ENCODE results near the gene LDLRAD4.
"Not testable (repeated sequence)": the region's sequence is repeated elsewhere in the genome, so short reads cannot be mapped to it uniquely, and the experiment has no call there.

The LDLRAD4 gene

DNA sequence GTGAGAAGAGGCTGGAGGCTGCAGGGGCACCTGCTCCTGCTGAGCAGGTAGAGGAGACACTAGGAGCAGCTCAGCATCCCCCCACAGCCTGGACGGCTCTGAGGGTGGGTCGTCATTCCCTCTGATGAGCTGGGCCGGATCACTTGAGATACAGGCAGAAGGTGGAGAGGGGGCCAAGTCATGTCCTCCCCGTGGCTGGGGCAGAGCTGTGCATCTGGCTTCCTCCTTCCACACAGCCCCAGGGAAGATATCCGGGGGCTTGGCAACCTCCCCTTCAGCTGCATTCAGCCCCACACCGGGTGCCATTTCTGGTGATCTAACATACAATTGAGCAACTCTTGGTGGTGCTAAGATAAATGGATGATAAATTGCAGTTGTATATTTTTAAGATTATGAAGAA lies 236.9 kb downstream of the LDLRAD4 start:
- DNase-seq: no peak

DNA sequence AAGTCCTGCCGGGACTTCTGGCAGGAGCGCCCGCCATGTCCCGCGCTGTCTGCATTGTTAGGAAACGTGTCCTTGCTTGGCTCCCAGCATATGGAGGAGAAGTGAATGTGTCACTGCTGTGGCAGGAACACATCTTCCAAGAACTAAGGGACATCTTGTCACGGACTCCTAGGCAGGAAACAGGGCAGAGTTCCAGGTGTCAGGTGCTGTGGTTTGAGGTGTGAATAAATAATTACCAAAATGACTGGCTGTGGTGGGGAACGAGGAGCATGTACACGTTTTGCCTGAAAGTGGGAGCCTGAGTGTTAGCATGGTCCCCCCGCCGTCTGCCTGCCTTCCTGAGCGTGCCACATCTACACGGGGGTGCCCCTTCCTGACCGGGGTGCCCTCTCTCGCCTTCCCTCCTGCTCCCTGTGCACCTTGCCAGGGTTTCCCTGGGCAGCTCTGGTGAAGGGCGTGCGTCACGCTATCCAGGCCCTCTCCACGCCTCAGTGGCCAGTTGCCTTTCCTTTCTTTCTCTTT lies 237.5 kb downstream of the LDLRAD4 start:
- DNase-seq: no peak

DNA sequence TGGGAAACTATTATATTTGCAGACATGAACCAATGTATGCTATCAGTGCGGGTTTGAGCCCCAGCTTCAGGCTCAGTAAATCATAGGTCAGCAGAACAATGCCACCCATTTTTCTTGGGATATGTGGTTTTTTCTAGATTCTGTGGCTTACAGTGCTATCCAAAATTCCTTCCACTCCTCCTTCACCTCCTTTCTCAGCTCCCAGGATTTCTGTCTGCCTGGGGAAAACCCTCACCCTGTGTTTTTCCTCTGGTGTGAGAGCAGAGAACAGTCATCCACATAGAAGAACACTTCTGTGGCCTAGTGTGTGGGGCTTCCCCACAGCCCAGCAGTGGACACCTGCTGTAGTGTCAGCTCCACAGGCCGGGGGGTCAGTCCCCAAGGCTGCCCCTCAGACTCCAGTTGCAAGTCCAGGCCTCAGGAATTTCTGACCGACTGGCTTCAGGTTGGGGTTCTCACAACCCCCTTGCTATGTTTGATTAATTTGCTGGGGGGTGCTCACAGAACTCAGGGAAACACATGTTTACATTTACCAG lies 238.2 kb downstream of the LDLRAD4 start:
- DNase-seq: no peak

DNA sequence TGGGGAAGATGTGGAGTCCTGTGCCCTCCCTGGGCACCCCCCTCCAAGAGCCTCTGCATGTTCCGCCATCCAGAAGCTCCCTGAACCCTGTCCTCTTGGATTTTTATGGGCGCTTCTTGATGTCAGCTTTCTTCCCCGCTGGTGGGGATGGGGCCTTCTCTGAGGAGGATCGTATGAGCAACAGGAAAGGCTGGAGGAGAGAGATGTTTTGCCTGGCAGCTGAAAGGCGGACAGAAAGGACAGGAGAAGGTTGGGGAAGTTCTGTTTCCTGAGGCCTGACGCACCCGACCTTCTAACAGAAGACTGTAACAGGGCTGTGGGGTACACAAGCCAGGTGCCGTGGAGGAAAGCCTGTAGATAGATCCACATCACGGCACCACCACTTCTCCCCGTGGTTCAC lies 238.8 kb downstream of the LDLRAD4 start:
- no peak for DNase-seq

DNA sequence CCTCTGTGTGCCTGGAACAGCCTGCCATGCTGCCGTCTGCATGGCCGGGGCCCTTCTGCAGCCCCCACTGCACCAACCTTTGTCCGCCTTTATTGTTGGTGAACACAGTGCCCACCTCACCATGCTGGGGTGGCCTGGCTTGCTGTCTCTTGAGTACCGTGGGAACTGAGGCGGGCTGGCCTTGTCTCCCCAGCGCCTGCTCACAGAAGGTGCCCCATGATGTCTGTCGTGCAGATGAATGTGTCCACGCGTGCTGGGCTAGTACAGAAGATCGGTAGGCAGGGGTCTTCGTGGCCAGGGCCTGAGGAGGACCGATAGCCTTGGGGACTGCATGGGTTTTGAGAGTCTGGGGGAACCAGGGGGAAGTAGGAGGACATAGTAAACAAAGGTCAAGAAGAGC lies 242.4 kb downstream of the LDLRAD4 start:
- no peak for DNase-seq

DNA sequence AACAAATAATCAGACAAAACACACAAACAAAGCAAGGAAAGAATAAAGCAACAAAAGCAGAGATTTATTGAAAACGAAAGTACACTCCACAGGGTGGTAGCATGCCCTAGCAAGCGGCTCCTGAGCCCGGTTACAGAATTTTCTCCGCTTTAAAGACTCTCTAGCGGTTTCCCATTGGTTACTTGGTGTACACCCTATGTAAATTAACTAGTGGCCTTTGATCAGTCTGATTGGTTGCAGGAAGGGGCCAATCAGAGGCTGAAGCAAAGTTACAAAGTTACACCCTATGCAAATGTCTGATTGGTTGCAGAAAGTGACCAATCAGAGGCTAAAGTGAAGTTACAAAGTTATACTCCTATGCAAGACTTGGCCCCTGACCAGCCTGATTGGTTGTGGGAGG lies 242.9 kb downstream of the LDLRAD4 start:
- no peak for DNase-seq

DNA sequence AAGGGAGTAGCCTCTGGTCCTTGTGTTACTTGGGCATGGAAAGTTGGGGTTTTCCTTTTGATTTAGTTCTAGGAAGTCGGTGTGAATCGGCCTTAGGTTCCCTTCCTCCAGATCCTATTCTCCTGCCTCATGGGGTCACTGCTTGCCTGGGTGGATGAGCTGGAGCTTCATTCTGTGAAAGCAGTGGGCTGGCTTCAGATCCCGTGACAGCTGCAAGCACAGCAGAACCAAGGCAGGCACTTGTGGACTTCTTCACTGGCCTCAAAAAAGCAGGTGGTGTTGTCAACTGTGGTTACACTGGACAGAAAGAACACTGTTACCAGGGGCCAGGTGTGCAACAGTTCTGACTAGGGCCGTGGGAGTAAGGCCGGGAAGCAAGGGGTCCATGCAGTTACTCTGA lies 243.4 kb downstream of the LDLRAD4 start:
- no peak for DNase-seq

DNA sequence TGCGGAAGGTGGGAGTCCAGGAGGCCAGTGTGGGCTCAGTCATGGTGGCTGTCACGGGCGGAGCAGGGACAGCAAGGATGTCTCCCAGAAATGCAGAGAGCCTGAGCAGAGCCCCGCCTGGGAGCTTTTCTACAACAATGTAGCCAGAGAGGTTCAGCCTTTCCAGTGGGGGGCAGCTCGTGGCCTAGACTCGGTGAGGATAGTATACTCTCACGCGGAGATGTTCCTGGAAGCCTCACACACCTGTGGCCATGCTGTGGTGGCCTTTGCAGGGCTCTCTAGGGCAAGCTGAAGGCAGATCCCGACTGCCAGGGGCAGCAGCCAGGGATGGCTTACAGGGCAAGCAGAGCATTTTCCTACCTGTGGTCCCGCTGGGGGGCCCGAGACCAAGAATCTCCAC lies 244.1 kb downstream of the LDLRAD4 start:
- no peak for DNase-seq

DNA sequence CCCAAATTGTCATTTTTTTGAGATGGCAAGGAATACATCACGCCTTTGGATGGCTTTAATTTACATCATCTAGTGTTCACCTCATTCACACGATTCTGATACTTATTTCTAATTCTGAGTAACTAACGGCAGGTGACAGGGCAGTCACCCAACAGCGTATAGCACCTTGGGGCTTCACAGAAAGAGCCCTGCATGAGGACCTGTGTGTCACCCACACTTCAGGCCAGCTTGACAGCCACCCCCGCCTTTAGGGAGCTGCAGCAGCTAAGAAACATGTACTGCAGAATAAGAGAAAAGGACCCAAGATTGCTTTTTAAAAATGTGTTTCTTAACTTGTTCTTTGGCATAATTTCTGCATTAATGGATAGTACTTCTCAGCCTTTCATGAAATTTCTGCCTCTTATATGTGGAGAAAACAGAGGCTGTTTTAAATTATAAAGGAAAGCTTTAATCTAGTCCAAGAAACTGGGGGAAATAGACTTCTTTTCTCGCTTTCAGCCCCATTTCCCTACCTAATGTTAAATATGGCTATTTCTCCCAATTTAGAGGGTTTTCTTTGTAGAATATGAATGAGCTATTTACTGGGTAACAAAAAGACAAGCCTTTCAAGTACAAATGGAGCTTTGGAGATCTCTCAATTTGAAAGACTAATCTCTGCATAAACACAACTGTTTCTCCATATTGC lies 245.1 kb downstream of the LDLRAD4 start:
- no peak for DNase-seq

DNA sequence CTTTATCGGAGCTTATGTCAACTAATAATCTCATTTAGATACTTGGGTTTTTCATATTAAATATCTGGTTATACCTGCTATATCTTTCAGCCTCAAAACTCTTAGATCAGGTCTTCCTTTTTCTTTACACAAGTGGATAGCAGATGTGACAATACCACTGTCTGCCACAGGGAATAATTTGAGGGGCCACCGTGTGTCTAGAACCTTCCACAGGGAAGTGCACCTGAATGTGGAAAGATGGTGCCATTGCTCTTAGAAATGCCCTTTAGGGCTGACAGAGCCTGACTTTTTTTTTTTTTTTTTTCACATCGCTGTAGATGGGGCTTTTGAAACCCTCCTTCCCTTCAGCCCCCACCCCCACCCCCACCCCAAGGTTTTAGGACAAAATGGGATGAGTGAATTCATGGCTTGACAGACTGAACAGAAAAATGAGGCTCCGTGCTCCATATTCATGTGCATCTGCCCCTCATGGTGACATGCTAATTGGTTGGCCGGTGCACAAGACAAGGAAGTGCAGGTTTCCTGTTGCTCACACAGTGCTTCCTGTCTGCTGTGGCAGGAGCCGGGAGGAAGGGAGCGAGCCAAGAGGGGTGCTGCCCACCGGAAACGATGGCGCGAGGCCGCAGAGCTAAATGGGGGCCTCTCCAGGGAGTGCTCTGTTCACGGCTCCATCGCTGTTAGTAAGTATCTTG lies 246.0 kb downstream of the LDLRAD4 start:
- DNase-seq: no peak

DNA sequence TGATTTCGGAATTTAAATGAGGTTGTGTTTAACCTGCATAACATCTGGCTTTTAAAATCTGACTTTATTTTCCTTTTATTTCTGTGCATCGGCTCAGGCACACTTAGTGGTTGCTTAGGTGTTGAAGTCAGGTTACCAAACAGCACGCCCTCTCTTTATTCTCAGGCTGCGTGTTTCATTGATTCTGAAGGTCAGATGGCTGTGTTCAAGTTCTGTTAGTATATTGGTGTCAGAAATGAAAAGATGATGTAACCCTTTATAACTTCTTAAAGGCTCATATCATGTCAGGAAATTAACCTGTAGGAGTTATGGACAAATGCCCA lies 246.5 kb downstream of the LDLRAD4 start:
- no peak for DNase-seq

DNA sequence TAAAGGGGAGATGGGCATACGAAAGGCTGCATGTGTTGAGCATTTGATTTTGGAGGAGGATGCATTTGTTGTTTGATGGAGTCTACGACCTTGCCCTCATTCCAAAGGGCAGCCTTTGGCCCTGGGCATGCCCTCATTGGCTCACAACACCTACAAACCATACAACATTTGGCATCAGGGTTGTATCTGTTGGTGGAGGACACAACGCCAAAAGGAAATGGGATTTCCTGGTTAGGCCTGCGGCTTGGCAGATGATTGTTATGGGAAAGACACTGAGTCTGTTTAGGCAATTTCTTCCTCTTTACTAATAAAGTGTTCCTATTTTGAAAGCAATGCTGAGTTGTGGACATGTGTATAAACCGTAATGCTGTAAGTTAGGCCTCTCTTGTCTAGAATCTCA lies 246.9 kb downstream of the LDLRAD4 start:
- no peak for DNase-seq

DNA sequence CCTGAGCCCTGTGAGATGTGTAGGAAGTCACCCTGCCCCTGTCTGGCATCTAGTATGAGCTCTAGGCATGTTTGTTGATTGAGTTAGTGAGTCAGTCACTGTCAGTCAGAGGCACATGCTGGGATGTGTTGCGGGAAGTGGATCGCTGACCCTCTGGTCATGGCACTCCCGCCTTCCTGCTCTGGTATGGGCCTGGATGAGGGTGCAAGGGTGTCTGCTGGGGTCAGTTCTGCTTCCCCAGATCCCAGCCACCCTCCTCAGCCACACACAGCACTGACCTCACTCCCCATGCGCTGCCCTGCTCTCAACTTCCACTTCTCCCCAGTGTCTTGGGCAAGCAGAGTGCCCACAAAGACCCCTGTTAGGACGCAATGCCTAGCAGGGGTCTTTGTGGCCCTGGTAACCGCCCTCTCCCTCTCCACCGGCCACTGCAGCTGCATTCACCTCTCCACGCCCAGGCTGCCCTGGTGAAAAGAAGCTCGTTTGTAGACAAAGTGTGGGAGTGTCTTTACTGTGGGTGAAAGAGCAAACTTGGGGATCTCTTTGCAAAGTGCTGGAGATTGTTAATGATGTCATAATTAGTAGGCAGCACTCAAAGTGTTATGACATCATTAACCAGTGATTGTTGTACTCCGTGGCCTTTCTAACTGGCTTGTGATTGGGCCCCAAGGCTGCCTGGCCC lies 252.1 kb downstream of the LDLRAD4 start:
- no peak for DNase-seq

DNA sequence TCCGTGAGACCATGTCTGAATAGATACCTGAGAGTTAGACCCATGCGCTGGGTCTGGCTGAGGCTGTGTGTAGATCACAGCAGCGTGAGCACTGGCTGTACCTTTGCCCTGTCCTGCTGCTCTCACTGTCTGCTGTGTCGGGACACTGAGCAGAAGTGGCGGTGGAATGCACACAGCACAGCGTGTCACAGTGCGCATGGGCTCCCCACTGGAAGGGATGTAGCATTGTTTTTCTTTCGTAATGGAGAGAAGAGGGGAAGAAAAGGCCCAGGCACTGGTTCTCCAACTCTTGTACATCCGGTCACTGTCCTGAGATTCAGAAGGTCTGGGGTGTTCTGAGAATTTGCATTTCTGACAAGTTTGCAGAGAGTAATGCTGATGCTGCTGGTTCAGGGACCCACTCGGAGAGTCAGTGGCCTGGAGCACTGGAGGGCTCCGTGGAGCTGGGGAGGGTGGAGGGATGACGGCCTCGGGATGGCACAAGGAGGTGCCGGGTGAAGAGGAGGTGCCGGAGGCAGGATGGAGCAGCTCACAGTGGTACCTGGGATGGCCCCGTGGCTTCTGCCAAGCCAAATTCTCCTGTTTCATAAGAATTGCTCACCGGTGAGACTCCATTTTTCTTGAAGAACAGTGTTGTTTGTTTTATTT lies 252.8 kb downstream of the LDLRAD4 start:
- no peak for DNase-seq

DNA sequence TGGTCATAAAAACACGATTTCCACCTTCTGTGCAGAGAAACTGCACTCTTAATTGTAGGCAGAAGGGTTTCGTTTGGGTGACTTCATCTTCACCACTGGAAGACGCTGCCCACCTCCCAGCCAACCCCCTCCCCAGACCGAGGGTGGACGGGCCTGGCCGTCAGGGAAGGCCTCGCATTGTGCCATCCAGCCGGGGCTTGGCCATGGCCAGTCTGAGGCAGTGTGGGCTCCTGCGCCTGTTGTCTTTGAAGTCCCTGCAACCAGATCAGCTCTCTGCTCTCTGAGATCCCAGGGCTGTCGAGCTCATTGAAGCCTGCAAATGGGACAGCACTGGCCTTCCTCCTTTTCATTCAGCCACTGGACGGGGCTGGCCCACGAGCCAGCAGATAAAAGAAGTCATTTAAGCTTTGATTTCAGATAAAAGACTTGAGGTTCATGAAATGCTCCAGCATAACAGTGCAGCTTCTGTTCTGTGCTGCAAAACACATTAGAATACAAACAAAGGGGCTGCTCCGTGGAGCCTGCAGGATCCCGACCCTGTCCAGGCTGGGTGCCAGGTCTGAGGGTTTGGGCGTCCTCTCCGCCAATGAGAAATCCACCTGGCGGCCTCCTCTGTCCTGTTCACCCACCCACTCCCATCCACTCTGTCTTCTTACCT lies 253.5 kb downstream of the LDLRAD4 start:
- DNase-seq: peak; percentile 82

DNA sequence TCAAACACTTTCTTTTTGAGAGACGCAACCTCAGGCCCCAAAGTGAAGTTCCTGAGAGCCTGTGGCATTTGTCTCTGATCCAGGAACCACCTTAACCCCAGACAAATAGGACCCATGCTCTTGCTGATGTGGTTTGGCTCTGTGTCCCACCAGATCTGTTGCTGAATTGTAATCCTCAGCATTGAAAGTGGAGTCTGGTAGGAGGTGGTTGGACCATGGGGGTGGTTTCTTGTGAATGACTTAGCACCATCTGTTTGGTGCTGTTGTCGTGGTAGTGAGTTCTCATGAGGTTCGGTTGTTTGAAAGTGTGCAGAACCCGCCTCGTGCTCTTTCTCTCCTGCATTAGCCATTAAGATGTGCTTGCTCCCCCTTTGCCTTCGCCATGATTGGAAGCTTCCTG lies 255.2 kb downstream of the LDLRAD4 start:
- DNase-seq: no peak

DNA sequence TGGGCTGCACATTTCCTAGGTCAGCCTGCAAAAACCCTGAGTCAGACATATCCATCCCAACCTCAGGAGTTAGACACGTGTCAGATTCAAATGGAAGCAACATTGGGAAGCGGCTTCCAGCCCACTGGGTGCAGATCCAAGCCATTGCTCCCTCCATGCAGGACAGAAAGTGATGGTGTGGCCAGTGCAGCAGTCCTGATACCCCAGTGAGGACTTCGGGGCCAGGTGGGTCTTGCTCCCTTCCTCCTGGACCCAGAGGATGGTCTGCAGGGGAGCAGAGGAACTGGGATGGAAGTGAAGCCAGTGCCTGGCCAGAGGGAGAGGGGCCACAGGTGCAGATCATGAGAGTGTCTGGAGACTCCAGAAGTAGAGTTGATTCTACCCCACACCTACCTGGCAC lies 255.8 kb downstream of the LDLRAD4 start:
- DNase-seq: no peak

DNA sequence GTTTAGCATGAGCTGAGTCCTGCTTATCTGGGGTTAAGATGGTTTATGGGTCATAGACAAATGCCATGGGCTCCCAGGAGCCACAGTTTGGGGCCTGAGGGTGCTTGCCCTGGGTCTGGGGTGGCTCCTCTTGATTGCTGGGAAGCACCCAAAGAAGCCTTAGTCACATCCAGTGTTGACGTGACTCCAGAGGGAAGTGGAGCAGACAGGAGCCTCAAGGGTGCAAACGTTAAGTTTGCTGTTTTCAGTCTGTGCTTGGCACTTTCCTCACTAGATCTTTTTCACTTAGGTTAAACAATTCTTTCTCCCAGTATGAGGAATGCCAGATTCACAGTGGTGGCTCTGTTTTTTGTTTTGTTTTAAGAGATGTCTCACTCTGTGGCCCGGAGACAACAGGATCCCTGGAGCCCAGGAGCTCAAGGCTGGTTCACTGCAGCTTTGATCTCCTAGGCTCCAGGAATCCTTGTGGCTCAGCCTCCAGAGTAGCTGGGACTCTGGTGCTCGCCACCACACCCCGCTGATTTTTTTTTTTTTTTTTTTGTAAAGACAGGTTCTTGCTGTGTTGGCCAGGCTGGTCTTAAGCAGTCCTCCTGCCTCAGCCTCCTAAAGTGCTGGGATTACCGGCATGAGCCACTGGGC lies 256.5 kb downstream of the LDLRAD4 start:
- DNase-seq: no peak

DNA sequence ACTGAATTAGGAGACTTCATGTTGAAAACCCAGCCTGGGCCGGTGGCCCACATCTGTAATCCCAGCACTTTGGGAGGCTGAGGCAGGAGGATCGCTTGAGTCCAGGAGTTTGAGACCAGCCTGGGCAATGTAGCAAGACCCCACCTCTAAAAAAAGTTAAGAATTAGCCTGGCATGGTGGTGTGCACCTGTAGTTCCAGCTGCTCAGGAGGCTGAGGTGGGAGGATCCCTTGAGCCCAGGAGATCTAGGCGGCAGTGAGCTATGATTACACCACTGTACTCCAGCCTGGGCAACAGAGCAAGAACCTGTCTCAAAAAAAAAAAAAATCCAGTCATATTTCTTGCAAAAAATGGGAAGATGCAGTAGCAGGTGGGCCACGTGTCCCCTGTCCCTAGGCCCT lies 257.8 kb downstream of the LDLRAD4 start:
- DNase-seq: not testable (repeated sequence)

DNA sequence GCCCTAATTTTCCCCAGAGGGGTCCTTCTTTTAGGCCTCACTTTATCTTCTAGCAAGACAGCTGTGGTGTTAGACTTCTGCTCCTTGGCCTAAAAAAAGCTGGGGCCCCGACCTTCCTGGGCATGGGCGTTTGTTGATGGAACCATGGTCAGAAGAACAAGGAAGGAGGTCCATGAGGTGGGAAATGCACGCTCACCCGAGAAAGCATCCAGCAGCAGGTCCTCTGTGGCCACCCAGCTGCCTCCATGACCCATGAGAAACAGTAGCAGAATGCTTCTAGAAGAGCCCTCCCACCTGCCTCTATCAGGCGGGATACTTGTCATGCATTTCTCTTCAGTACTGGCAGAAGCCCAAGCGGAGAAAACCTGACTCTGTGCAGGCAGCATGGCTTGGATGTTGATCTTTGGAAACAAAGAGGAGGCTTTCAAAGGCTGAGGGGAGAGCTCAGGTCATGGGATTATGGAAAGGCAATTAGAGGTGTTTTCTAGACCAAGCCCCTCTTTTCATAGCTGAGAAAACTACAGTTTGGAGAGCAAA lies 258.7 kb downstream of the LDLRAD4 start:
- no peak for DNase-seq

DNA sequence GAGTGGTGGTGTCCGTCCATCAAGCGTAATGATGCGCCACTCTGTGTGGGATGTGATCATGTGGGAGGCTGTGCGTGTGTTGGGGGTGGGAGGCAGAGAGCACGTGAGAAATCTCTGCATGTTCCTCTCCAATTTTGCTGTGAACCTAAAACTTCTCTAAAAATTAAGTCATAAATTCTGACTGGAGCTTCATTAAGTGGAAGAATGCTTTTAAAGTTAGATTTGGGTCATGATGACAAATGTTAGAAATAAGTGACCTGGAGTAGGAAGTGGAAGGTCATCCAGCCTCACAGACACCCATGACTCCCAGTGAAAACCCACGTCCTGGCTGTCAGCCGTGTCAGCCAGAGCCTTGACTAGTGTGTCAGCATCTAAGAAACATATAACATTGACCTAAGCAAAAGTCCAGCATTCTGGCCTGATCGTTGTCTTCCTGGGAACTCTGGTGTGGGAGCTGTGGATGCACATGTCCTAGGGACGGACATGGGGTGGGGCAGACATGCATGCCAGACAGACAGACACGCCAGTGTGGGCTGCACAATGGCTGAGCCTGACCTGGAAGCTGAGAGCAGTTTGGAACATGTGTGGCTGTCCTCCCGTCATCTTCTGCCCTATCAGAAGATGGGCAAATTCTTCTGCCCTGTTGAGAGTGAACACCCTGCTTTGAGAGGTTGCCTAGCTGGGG lies 262.2 kb downstream of the LDLRAD4 start:
- DNase-seq: no peak

All from COR-L47 (cell line).